NCI-H1417 treated with DMSO at 0.1 percent for 48 hours (cell line): ENCODE results near the gene MAPK14.
"Not testable (repeated sequence)": the region's sequence is repeated elsewhere in the genome, so short reads cannot be mapped to it uniquely, and the experiment has no call there.

Experiments
- DNase-seq: peaks from one replicate; lab custom pipeline; 2025; lab: John Stamatoyannopoulos, UW

Gene MAPK14

GRCh38 chr6:36121787-36122494 is 94.3 kb downstream of the MAPK14 start:
- DNase-seq = no peak

DNA sequence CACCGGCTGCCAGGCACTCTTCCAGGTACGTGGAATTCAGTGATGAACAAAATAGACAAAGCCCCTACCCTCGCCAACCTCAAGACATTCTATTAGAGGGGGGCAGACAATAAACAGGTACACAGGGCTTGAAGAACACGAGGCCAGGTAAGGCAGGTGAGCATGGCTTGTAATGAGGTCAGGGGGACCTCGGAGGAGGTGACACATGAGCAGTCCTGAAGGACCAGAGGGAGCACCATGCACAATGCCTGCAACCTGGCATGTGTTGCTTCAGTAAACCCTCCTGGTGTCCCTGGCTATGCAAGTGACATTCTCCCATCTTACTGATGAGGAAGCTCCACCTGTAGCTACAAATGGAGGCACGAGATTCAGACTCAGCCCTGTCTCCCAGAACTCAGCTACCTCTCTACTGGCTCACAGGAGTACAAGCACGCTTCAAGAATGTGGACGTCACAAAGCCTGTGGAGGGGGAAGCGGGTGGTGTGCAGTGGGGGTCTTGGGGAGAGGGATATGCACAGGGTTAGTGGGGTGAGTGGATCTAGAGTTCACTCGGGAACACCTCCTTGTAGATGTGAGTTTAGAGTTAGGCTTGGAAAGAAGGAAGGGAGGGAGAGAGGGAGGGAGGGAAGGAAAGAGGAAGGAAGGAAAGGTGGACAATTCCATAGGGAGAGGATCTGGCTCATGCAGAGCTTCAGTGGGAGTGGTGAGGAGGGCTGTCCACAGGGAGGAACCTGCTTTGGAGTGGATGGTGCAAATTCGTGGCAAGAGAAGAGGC is 95.1 kb downstream of the MAPK14 start:
- no peak for DNase-seq

DNA sequence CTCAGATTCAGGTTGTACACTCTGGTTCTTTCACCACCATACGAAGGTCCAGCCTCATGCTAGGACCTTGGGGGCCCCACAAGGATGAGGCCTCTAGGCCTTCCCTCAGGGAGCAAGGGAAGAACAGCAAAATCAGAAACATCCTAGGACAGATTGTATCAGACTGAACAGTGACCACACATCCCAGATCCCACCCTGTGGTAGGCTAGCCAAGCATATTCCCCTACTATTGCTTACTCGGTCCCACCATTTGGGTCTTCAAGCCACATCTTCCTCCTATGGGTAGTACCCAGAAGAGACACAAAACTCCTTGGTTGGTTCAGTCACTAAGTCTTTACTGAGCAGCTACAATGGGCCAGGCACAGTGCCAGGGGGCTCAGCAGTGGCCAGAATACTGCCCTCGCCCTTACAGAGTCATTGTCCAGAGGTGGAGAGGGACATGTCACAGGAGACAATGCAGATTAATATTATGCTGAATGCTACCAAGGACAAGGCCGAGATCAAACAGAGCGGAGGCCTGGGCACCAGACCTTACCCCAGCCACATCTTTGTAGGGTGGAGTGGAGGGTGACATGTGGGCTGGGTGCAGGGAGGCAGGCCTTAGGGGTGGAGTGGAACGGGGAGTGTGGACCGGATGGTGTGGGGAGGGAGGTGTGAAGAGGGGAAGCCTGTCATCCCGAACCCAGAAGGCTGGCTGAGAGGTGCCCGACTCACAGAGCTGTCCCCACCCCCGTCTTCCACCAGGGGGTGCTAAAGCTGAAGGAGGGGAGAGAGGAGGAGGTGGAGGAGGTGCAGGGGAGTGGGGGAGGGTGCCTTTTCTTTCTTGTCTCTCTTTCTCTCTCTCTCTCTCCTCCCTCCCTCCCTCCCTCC is 95.9 kb downstream of the MAPK14 start:
- no peak for DNase-seq

- DNase-seq = not testable (repeated sequence)
Observed at GRCh38 chr6:36124346-36124745, 96.7 kb downstream of the MAPK14 start.

DNA sequence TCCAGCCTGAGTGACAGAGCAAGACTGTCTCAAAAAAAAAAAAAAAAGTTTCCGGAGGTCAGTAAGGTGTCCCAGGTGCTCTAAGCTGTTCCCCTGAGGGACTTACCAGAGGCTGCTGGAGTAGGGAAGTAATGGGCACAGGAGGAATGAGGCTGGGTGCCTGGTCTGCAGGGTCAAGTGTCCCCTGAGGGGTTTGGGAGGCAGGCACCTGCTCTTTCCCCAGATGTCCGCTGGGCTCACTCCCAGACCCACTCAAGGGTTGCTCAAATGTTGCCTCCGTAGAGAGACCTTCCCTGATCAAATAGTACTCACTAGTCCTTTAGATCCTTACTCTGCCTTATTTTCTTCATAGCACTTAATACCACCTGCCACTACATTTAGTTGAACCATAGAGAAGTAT is 97.3 kb downstream of the MAPK14 start:
- DNase-seq = no peak

- no peak for DNase-seq
Observed at GRCh38 chr6:36125575-36125974, 98.0 kb downstream of the MAPK14 start.

DNA sequence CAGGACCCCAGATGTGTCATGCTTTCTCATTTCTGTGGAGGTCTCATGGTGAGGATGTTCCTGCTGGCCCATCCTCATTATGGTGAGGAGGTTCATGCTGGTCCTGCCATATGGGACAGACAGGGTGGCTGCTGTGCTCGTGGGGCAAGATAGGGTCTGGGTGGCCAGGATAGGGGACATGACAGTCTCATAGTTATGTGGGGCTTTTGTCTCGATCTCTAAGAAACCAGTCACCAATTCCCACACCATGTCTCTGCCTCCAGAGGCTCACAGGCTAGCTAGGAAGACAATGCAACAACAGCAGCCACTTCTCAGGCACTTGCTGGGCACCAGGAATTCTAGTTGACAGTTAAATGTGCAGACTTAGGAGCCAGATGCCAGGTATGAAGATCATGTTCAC is 98.5 kb downstream of the MAPK14 start:
- DNase-seq = no peak

GRCh38 chr6:36126553-36127458 is 99.2 kb downstream of the MAPK14 start:
- no peak for DNase-seq

DNA sequence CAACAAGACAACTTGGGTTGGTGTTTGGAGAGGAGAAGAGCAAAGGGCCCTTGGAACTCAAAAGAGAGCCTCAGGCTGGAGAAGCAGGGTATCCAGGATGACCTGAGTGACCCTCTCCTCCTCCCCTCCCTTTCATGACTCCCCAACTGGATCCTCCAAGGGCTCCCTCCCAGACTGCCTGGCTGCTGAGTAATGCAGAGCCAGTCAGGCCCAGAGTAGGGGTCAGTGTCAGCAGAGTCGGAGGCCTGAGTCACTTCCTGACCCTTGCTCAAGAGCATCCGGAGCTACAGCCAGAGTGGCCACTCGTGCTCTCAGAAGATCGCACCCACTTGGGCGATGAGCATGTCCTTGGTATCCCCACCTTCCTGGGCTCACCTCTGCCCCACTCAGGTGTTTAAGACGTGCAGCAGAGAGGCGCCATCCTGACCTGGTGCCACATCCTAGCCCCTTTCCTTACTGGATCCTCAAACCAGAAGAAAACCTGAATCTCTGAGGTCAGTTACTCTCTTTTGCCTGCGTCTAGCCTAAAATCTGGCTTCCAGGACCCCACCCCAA is 99.9 kb downstream of the MAPK14 start:
- DNase-seq = no peak

GRCh38 chr6:36128073-36128472 is 100.5 kb downstream of the MAPK14 start:
- DNase-seq = no peak

DNA sequence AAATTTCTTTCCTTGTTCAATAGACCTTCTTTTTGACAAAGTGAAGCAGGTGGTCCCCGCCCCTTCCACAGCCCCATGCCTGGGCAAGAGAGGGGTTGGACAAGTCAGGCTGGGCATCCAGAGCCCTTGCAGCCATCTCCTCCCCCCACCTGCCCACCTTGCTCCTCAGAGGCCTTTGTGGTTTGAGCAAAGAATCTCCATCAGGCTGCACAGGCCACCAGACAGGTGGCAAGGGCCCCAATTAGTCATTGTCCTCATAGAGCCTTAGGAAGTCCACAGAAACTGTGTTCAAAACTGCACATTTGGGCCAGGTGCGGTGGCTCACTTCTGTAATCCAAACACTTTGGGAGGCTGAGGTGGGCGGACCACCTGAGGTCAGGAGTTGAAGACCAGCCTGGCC is 101.2 kb downstream of the MAPK14 start:
- no peak for DNase-seq

GRCh38 chr6:36129334-36129733 is 101.7 kb downstream of the MAPK14 start:
- DNase-seq = not testable (repeated sequence)

DNA sequence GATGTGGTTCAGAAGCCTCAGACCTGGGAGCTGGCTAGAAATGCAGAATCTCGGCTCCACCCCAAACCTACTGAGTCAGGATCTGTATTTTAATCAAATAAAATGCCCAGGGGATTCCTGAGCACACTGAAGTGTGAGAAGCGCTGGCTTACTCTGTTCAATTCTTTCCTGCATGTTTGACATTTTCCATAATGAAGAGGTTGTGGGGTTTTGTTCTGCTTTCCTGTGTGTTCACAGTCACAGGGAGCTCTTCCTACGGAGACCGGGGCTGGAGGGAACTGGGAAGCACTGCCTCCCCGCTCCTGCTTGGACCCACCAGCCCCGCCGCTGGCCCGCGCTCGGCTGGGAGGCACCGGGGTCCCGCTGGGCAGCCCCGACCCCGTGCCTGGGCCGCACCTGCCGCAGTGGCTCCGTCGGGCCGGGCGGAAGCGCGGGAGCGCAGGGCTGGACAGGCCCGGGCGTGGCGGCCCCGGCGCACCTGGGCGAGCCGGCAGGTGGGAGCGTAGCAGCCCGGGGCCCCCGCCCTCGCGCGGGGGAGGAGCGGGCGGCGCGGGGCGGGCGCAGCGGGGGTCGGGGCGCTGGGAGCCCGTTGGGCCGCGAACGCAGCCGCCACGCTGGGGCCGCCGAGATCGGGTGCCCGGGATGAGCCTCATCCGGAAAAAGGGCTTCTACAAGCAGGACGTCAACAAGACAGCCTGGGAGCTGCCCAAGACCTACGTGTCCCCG is 102.5 kb downstream of the MAPK14 start, which contains the start of gene MAPK13:
TSS of gene MAPK13 (plus strand) at position 573 of the 726 bp plus-strand sequence. CDS start at position 643, 70 bp downstream.
- DNase-seq = no peak

- no peak for DNase-seq
Observed at GRCh38 chr6:36130667-36131510, 103.3 kb downstream of the MAPK14 start.

DNA sequence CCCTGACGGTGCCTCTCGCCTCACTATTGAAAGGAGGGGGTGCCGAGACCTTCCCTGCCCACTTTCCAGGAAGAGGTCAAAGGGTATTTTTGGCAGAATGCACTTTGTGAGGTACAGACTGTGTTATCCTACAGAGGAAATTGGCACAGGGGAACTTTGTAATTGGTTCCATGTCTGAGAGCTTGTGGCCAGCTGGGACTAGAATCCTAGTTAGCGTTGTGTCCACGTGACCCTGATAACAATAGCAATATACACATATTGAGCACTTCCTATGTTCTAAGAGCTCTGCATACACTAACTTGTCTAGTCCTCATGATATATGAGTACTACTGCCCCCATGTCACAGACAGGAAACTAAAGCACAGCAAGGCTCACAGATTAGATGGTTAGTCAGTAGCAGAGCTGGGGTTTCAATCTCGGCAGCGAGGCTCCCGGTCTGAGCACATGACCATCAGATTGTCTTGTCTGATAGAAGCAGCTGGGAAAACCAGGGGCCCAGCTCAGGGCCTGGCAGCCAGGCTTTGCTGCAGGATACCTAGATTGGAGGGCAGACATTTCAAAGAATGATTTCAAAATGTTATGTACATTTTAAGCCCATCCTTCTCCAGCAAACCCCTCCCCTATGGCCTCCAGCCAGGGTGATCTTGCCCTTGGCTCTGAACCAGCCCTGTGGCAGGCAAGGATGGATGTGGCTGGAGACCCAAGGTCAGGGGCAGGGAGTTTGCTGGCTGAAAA is 104.1 kb downstream of the MAPK14 start:
- DNase-seq = peak; percentile 55

GRCh38 chr6:36132246-36132895 is 104.8 kb downstream of the MAPK14 start:
- no peak for DNase-seq

GRCh38 chr6:36133148-36133547 is 105.5 kb downstream of the MAPK14 start:
- DNase-seq = no peak

DNA sequence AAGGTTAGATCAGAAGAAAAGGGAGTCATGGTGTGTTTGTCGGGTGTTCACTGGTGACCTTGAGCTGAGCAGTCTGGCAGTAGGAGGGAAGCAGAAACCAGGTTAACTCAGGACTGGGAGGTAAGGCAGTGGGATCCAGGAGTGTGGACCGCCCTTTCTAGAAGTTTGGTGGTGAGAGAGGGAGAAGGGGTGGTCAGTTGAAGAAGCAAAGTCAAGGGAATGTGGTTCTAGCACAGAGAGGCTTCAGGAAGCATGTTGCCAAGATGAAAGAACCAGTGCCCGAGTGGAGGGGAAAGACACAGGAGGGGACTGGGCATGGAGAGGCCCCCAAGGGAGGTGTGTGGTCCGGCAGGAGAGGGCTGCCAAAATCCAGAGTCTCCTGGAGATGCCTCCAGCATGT is 106.3 kb downstream of the MAPK14 start:
- DNase-seq = no peak
